OCI-LY7 (cell line): ENCODE measurements around the gene CWC25.

Source experiments
- CTCF ChIP-seq: fragments of 200-600 bp; sonication (generic); conservative IDR thresholded peaks from 2 replicates; pipeline ENCODE4 v1.5.1; 2014; ENCODE audit warnings: mild to moderate bottlenecking, antibody characterized with exemption, low read length, moderate library complexity, mixed read lengths
- EZH2phosphoT487 ChIP-seq: fragments of 200-600 bp; sonication (generic); IDR thresholded peaks from 2 replicates; pipeline ENCODE4 v1.6.1; 2018; ENCODE audit warnings: low read depth, borderline replicate concordance, mild to moderate bottlenecking, mixed run types, antibody characterized with exemption, low read length, moderate library complexity, mixed read lengths

- TF ChIP-seq EZH2phosphoT487 (no peak), CTCF (no peak)
Observed at GRCh38 chr17:38799501-38800236, 25.5 kb downstream of the CWC25 start, which contains the start of gene PIP4K2B.
